Suppressor macrophage treated with lipopolysaccharide for 4 hours (primary cell): ENCODE results near the gene ADCK1.
A peak's percentile ranks its signal among the peaks of the same experiment; 100 is the strongest.

Experiments used
- DNase-seq: peaks from one replicate; pipeline ENCODE4 v3.0.0-alpha.2; 2020

ADCK1 gene

GRCh38 chr14:77955816-77956484 is 156.0 kb downstream of the ADCK1 start:
- no peak for DNase-seq

GRCh38 chr14:77959686-77960085 is 159.8 kb downstream of the ADCK1 start:
- DNase-seq, result peak; percentile 5

DNA sequence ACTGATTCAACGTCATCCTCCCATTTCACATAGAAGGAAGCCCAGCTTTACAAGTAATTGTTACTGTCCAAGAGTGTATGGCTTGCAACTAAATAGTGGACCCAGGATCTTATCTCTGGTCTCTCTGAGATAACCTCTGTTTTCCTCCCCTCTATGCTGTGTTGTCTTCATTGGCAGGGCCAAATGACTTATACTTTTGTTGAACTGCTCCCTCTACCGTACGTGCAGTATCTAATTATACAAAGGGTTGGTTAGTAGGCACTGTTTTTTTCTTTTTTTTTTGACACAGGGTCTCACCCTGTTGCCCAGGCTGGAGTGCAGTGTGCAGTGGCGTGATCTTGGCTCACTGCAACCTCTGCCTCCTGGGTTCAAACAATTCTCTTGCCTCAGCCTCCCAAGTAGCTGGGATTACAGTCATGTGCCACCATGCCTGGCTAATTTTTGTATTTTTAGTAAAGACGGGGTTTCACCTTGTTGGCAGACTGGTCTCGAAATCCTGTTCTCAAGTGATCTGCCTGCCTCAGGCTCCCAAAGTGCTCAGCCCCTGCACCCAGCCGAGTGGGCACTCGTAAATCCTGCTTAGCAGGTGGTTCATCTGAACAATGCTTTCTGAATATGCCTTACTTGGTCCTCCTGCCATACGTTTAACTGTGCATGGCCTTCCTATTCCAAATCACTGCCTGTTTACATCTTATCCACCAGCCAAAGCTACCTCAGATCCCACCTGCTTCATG is 162.1 kb downstream of the ADCK1 start:
- DNase-seq, result no peak

DNA sequence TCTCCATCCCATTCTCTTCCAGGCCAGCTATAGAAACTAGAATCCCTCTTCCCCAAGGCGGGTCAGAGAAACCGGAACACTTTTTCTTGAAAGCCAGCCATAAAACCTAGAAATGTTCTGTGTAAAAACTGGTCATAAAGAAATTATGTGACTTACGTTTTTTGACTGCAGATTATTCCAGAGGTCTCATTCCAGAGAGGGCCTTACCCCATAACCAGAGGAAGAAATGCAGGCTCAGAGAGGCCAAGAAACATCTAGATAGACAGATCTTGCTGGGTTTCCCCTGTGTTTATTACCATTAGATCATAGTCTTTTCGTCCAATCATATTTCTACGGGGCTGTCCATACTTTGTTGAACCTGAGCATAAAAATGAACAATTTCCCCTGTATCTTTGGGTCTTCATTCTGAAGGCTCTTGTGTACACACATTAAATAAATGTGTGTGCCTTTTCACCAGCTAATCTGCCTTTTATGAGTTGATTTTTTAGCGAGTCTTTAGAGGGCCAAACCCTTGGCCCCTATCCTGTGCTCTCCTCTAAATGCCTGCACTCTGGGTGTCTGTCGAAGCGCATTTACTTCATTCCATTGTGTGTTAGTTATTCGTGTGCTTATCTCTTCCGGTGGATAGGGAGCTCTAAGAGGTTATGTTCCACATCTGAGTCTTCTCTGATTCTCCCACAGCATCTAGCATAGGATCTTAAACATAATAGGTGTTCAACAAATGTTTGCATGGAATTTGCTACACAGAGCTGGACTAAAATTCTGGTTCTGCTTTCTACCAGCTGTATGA is 163.0 kb downstream of the ADCK1 start:
- no peak for DNase-seq

DNA sequence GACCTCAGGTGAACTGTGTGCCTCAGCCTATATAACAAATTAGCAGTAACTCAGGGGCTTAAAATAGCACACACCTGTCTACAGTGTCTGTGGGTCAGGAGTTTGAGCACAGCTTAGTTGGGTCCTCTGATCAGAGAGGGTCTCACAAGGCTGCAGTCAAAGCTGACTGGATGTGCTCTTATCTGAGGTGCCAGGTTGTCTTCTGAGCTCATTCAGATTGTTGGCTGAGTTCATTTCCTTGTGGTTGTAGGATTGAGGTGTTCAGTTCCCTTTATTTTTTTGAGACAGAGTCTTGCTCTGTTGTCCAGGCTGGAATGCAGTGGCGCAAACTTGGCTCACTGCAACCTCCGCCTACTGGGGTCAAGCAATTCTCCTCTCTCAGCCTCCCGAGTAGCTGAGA is 164.7 kb downstream of the ADCK1 start:
- DNase-seq, result no peak

GRCh38 chr14:77965050-77965449 is 165.1 kb downstream of the ADCK1 start:
- DNase-seq, result no peak

DNA sequence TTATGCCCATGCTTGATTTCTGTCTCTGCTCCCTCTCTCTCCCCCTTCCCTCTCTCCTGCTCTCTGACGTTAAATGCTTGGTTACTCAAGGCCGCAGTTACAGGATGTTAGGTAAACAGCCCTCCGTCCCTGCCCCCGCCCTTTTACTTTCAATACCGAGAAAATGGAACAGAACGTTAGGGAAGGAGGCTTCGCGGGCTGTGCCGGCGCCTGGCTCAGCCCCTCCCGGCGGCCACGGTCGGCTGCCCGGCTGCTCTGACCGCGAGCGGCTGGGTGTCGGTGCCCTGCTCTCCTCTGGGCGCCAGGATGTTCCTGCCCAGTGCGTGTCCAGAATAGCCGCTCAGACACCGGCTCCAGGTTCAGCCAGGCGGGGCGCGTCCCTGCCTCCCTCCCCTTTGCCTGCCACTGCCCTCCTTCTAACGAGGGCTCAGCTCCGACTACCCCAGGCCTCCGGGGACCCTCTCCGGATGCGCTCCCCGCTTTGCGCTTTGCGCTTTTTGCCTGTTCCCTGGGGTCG is 166.1 kb downstream of the ADCK1 start:
- peak; percentile 55 for DNase-seq

GRCh38 chr14:77967110-77967509 is 167.2 kb downstream of the ADCK1 start:
- no peak for DNase-seq

GRCh38 chr14:77970646-77971045 is 170.7 kb downstream of the ADCK1 start:
- no peak for DNase-seq

- DNase-seq, result no peak
Observed at GRCh38 chr14:77973246-77973645, 173.3 kb downstream of the ADCK1 start.

GRCh38 chr14:77976591-77976990 is 176.7 kb downstream of the ADCK1 start:
- DNase-seq, result no peak

GRCh38 chr14:77979171-77979570 is 179.3 kb downstream of the ADCK1 start:
- DNase-seq, result no peak

GRCh38 chr14:77979666-77980351 is 179.9 kb downstream of the ADCK1 start:
- no peak for DNase-seq

DNA sequence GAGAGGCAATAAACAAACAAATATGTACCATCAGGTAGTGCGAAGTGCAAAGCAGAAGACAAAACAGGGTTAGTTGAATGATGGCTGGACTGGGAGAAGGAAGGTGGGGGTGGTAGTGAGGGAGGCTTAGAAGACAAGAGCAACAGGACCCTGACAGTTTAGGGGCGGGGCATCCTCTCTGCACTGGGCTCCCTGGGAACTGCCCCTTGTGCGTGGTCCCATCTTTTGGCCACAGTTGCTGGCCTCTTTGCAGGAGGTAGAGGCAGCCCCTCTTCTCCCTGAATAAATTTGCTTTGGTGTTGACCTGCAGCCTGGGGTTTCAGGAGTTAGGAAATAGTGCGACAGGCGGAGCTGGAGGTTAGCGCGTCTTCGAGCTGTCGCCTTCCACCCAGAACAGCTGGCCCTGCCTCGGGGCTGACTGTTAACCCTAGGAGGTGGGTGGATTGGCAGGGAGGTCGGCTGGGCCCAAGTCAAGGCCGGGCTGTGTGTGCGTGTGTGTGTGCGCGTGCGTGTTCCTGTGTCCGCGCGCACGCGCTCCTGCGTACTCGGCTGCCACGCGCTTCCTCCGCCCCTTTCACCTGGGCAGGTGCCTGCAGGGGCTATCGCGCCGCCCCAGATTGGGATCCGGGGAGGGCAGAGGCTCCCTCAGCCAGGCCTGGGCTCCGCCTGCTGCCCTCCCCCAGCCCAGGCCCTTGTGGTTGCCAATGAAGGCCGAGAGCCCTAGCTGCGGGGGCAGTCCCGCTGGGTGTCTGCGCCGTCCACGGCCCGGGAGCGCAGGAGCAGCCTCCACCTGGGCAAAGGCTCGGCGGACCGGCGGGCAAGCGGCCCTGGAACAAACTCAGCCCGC is 180.8 kb downstream of the ADCK1 start:
- no peak for DNase-seq
